HCT116 (cell line): Measurements from ENCODE around the gene CBFA2T3.

Experiments
- CEBPB ChIP-seq: IDR thresholded peaks from 2 replicates; pipeline ENCODE4 v1.6.1; 2012; ENCODE audit warnings: low read depth
- CTCF ChIP-seq, 3 experiments: fragments of 200-600 bp in 1 of 3; sonication (generic) in 1 of 3; IDR thresholded peaks in 2 of 3; conservative IDR thresholded peaks in 1 of 3; 2 replicates each; pipeline ENCODE4 v1.5.1; 2012 to 2017; ENCODE audit warnings: low read depth in 2 of 3, low read length in 2 of 3, antibody characterized with exemption in 1 of 3, borderline replicate concordance in 1 of 3, control low read depth in 1 of 3, mild to moderate bottlenecking in 1 of 3, mixed read lengths in 1 of 3, mixed run types in 1 of 3, moderate library complexity in 1 of 3; ENCODE audit not compliant: insufficient read depth in 1 of 3
- ELF1 ChIP-seq: IDR thresholded peaks from 2 replicates; pipeline ENCODE4 v1.6.1; 2012; ENCODE audit warnings: low read depth, borderline replicate concordance
- EZH2 ChIP-seq: fragments of 200-600 bp; sonication (generic); IDR thresholded peaks from 2 replicates; pipeline ENCODE4 v1.6.1; 2017; ENCODE audit warnings: antibody characterized with exemption, mixed run types
- POLR2A ChIP-seq: IDR thresholded peaks from 2 replicates; pipeline ENCODE4 v1.7.0; 2011; ENCODE audit warnings: borderline replicate concordance; ENCODE audit not compliant: insufficient read depth, insufficient read length; ENCODE audit errors: extremely low read depth
- POLR2AphosphoS5 ChIP-seq: IDR thresholded peaks from 2 replicates; pipeline ENCODE4 v1.6.1; 2011; ENCODE audit warnings: mild to moderate bottlenecking, low read depth, low read length, moderate library complexity
- RAD21 ChIP-seq: IDR thresholded peaks from 2 replicates; pipeline ENCODE4 v1.6.1; 2012; ENCODE audit warnings: low read depth, mild to moderate bottlenecking
- REST ChIP-seq: IDR thresholded peaks from 2 replicates; pipeline ENCODE4 v1.6.1; 2012; ENCODE audit warnings: low read depth
- TCF7L2 ChIP-seq: IDR thresholded peaks from 2 replicates; pipeline ENCODE4 v1.7.0; 2011; ENCODE audit warnings: borderline replicate concordance, inconsistent platforms; ENCODE audit not compliant: insufficient read depth, insufficient read length; ENCODE audit errors: extremely low read depth
- ZBTB33 ChIP-seq: IDR thresholded peaks from 2 replicates; pipeline ENCODE4 v1.6.1; 2011; ENCODE audit warnings: mild to moderate bottlenecking, low read length, moderate library complexity; ENCODE audit not compliant: insufficient replicate concordance; ENCODE audit errors: extremely low read depth
- TF ChIP-seq, protein P1 (sequence below): IDR thresholded peaks from 2 replicates; pipeline ENCODE4 v1.6.1; 2012

DNA sequence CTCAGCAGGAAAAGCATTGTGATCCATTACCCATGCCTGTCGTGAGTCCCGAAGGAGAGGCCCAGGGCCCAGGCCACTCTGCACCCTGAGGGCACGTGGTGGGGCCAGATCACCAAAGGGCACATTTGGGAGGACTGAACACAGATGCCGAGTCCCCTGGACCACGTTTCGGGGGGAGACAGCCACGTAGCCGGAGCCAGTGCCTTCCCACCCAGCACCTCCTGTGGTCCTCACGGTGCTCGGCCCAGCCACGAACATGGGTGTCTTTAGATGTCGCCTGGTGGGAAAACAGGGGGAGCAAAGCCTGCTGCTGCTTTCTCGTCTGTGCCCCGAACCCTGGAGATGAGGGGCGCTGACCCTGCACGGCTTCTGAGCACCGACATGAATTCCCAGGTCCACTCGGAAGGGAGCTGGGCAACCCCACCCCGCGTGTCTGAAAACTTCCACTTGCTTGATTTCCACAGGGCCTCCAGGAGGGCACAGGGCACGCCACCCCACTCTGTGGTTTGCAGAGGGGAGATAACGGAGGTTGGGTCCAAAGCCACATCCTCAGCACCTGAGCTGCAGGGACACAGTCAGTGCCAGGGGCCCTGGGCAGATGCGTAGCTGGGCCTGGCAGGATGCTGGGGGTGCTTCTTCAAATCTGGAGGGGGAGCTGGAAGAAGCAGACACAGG lies 14.4 kb downstream of the CBFA2T3 start:
- TF ChIP-seq ELF1 = no peak
- no peak for TF ChIP-seq RAD21
- TF ChIP-seq POLR2A = no peak
- no peak for TF ChIP-seq EZH2
- TF ChIP-seq, protein P1, sequence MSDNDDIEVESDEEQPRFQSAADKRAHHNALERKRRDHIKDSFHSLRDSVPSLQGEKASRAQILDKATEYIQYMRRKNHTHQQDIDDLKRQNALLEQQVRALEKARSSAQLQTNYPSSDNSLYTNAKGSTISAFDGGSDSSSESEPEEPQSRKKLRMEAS = no peak
- TF ChIP-seq ZBTB33 = no peak
- TF ChIP-seq CEBPB = no peak
- TF ChIP-seq CTCF (IDR thresholded peaks at IDR 0.05 in 2 of 3, conservative IDR thresholded peaks at IDR 0.05 in 1 of 3; ENCODE audit: borderline replicate concordance in 1 of 3, insufficient read depth in 1 of 3, low read depth in 2 of 3, low read length in 2 of 3) = no peak
- no peak for TF ChIP-seq TCF7L2
- no peak for TF ChIP-seq POLR2AphosphoS5
- no peak for TF ChIP-seq REST
